Natural killer cell (primary cell): ENCODE data around the gene FUT9. TPM values are rescaled to one million over a fixed set of nuclear protein-coding genes. Genes with fewer than 3 reads are reported as not detected.

Source experiments
- ATAC-seq, 3 donors: fragments of 150-1000 bp in 2 of 3; fragments of 200-7000 bp in 1 of 3; cut with Tn5 transposase; 1 replicate in 1 of 3; 2 replicates in 2 of 3; pipeline ENCODE4 v1.10.0; 2021; ENCODE audit warnings: mild to moderate bottlenecking in 2 of 3, moderate library complexity in 2 of 3
- DNase-seq, 2 donors: peaks; one replicate each; pipeline versions ENCODE4 v3.0.0 to v3.0.0-alpha.2; 2013 to 2021; ENCODE audit warnings: mixed read lengths in 1 of 2
- H3K27ac ChIP-seq: one replicate; pipeline ENCODE4 v1.5.1; 2013; ENCODE audit warnings: mild to moderate bottlenecking, low read length
- H3K27me3 ChIP-seq: one replicate; pipeline ENCODE4 v1.6.1; 2013; ENCODE audit warnings: low read length; ENCODE audit not compliant: control insufficient read depth, insufficient read depth
- H3K36me3 ChIP-seq: one replicate; pipeline ENCODE4 v1.6.1; 2013; ENCODE audit warnings: low read length; ENCODE audit not compliant: control insufficient read depth, insufficient read depth
- H3K4me1 ChIP-seq: one replicate; pipeline ENCODE4 v1.6.1; 2013; ENCODE audit warnings: low read length; ENCODE audit not compliant: control insufficient read depth, insufficient read depth
- H3K4me3 ChIP-seq: one replicate; pipeline ENCODE4 v1.5.1; 2013; ENCODE audit warnings: low read length
- H3K9me3 ChIP-seq: one replicate; pipeline ENCODE4 v1.6.1; 2013; ENCODE audit warnings: low read length; ENCODE audit not compliant: control insufficient read depth, insufficient read depth
- H3K27ac Mint-ChIP-seq, 2 donors: one replicate each; pipeline ENCODE4 v1.8.0; 2022; ENCODE audit warnings: mild to moderate bottlenecking in 2 of 2, mixed read lengths in 2 of 2, moderate library complexity in 1 of 2
- H3K27me3 Mint-ChIP-seq, 2 donors: one replicate each; pipeline ENCODE4 v1.8.0; 2022; ENCODE audit warnings: low read depth in 2 of 2, mixed read lengths in 2 of 2
- H3K36me3 Mint-ChIP-seq: one replicate; pipeline ENCODE4 v1.8.0; 2022; ENCODE audit warnings: mixed read lengths
- H3K4me1 Mint-ChIP-seq, 2 donors: one replicate each; pipeline ENCODE4 v1.8.0; 2022; ENCODE audit warnings: mixed read lengths in 2 of 2
- H3K4me3 Mint-ChIP-seq: one replicate; pipeline ENCODE4 v1.8.0; 2022; ENCODE audit warnings: mild to moderate bottlenecking, moderate library complexity, mixed read lengths
- H3K9me3 Mint-ChIP-seq, 2 donors: one replicate each; pipeline ENCODE4 v1.8.0; 2022; ENCODE audit warnings: mixed read lengths in 2 of 2
- WGBS: methylation state at CpG from one replicate; pipeline ENCODE4 v1.1.7; 2013; ENCODE audit warnings: missing lambda C conversion rate; ENCODE audit not compliant: insufficient coverage; 5-methylcytosine and 5-hydroxymethylcytosine counted together
- intact Hi-C: fragments of 100-400 bp; cut with micrococcal nuclease; formaldehyde crosslinking; loops from one replicate; pipeline ENCODE4 v1.14.2; 2022
- total RNA-seq, 4 donors: library from RNA; stranded (reverse); fragments of 120-200 nt in 1 of 4; gene quantifications; one replicate each; pipeline versions ENCODE4 v1.2.3 to v1.2.4, GENCODE V29; 2013 to 2022
- TF ChIP-seq, protein P1 (sequence below): fragments of 200-600 bp; IDR thresholded peaks from one replicate; pipeline ENCODE4 v1.8.0; 2022; ENCODE audit warnings: antibody characterized with exemption

The FUT9 gene
- total RNA-seq, 3 donors from 2014 or later (not counting 1 experiment from before 2014, with no cell fraction given), result not detected

DNA sequence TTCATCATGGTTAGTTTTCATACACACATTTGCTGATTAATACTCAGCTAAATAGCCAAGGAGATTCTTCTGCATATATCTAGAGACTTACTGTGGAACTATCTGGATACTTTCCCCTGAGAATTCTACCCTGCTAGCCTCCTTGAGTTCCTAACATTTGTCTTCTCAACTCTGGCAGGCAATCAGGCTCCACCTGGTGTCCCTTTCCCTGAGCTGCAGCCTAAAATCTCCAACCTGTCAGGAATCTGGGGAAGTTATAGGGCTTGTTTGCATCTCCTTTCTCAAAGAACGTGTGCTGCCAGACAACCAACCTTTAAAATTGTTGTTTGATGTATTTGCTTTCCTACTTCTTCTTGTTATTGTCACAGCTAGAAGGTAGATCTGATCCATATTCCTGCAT lies 73.4 kb downstream of the FUT9 start:
- H3K4me3 ChIP-seq, result no peak overlapping the region
- H3K9me3 Mint-ChIP-seq, result peaks cover 4 to 8% of the 10 kb centered on the region in 2 donors
- WGBS, result no CpG with 5 or more reads among the region's 1 CpG
- no peaks in the 10 kb centered on the region for H3K27me3 ChIP-seq
- no peaks in the 10 kb centered on the region for H3K4me1 ChIP-seq
- no peak overlapping the region for H3K27ac ChIP-seq
- ATAC-seq (no peak), DNase-seq (no peak)
- H3K27me3 Mint-ChIP-seq, result no peaks in the 10 kb centered on the region
- H3K27ac Mint-ChIP-seq, result no peak overlapping the region
- no peak overlapping the region for H3K4me3 Mint-ChIP-seq
- no peaks in the 10 kb centered on the region for H3K36me3 ChIP-seq
- H3K36me3 Mint-ChIP-seq, result no peaks in the 10 kb centered on the region
- no peaks in the 10 kb centered on the region for H3K9me3 ChIP-seq
- H3K4me1 Mint-ChIP-seq, result no peaks in the 10 kb centered on the region
- intact Hi-C loops, result no loop called here
- TF ChIP-seq, protein P1, sequence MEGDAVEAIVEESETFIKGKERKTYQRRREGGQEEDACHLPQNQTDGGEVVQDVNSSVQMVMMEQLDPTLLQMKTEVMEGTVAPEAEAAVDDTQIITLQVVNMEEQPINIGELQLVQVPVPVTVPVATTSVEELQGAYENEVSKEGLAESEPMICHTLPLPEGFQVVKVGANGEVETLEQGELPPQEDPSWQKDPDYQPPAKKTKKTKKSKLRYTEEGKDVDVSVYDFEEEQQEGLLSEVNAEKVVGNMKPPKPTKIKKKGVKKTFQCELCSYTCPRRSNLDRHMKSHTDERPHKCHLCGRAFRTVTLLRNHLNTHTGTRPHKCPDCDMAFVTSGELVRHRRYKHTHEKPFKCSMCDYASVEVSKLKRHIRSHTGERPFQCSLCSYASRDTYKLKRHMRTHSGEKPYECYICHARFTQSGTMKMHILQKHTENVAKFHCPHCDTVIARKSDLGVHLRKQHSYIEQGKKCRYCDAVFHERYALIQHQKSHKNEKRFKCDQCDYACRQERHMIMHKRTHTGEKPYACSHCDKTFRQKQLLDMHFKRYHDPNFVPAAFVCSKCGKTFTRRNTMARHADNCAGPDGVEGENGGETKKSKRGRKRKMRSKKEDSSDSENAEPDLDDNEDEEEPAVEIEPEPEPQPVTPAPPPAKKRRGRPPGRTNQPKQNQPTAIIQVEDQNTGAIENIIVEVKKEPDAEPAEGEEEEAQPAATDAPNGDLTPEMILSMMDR, result no peak

DNA sequence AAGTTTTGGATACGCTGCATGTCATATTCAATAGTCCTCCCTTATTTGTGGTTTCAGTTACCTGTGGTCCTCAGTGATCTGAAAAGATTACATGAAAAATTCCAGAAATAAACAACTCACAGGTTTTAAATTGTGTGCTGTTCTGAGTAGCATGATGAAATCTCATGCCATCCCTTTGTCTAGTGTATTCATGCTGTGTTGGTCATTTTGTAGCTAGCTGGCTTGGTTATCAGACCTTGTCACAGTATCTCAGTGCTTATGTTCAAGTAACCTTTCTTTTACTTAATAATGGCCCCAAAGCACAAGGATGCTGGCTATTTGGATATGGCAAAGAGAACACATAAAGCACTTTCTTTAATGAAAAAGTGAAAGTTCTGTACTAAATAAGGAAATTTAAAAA lies 78.3 kb downstream of the FUT9 start:
- no peak overlapping the region for H3K4me3 Mint-ChIP-seq
- H3K4me1 Mint-ChIP-seq, result no peaks in the 10 kb centered on the region
- DNase-seq, result no peak
- H3K27me3 ChIP-seq, result no peaks in the 10 kb centered on the region
- H3K27me3 Mint-ChIP-seq, result no peaks in the 10 kb centered on the region
- WGBS, result 100% methylated on average over 1 of the region's 1 CpG
- no peaks in the 10 kb centered on the region for H3K9me3 ChIP-seq
- TF ChIP-seq, protein P1, result no peak
- no peaks in the 10 kb centered on the region for H3K4me1 ChIP-seq
- no peak overlapping the region for H3K4me3 ChIP-seq
- H3K27ac ChIP-seq, result no peak overlapping the region
- H3K36me3 Mint-ChIP-seq, result no peaks in the 10 kb centered on the region
- no peak overlapping the region for H3K27ac Mint-ChIP-seq
- intact Hi-C loops, result no loop called here
- H3K36me3 ChIP-seq, result no peaks in the 10 kb centered on the region
- ATAC-seq, result no peak
- H3K9me3 Mint-ChIP-seq, result peaks cover 11 to 15% of the 10 kb centered on the region in 2 donors

DNA sequence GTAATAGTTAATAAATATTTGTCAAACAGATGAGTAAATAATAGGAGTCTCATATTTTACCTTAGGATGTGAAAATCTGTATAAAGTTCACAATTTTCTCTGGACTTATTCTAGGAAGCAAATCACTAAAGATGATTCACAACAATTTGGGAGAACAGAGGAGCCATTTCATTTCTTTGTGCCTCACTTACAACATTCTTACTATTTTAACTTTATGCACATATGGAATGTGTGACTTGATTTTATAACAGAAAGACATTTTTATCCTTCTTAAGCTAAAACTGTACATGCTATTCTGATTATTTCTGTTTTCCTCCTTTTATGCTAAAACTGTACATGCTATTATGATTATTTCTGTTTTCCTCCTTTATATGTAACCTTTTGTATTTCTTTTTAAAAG lies 83.3 kb downstream of the FUT9 start:
- Mint-ChIP-seq H3K27me3 (no peaks in the 10 kb centered on the region), H3K36me3 (no peaks in the 10 kb centered on the region), H3K4me3 (no peak overlapping the region), H3K9me3 (peaks cover 9 to 17% of the 10 kb centered on the region in 2 donors), H3K27ac (no peak overlapping the region), H3K4me1 (no peaks in the 10 kb centered on the region)
- H3K4me3 ChIP-seq, result no peak overlapping the region
- H3K4me1 ChIP-seq, result no peaks in the 10 kb centered on the region
- intact Hi-C loops, result no loop called here
- H3K9me3 ChIP-seq, result no peaks in the 10 kb centered on the region
- H3K36me3 ChIP-seq, result no peaks in the 10 kb centered on the region
- DNase-seq, result no peak
- ATAC-seq, result no peak
- H3K27me3 ChIP-seq, result no peaks in the 10 kb centered on the region
- H3K27ac ChIP-seq, result no peak overlapping the region
- TF ChIP-seq, protein P1, result no peak

DNA sequence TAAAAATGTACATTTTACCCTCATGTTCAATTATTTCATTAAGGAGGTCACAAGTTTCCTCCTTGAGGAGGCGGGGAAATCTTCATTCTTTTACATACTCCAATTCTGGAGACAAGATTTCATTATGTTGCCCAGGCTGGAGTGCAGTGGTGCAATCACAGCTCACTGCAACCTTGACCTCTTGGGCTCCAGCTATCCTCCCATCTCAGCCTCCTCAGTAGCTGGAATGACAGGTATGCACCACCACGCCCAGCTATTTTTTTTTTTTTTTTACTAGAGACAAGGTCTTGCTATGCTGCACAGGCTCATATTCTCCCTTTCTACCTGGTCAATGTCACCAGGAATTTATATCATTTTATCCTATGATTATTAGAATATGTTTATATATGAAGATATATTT lies 85.8 kb downstream of the FUT9 start:
- no peaks in the 10 kb centered on the region for H3K36me3 Mint-ChIP-seq
- Histone ChIP-seq H3K27ac (no peak overlapping the region), H3K4me3 (no peak overlapping the region), H3K27me3 (no peaks in the 10 kb centered on the region), H3K36me3 (no peaks in the 10 kb centered on the region), H3K4me1 (no peaks in the 10 kb centered on the region), H3K9me3 (no peaks in the 10 kb centered on the region)
- no peaks in the 10 kb centered on the region for H3K4me1 Mint-ChIP-seq
- TF ChIP-seq, protein P1, result no peak
- no peak for ATAC-seq
- H3K27ac Mint-ChIP-seq, result no peak overlapping the region
- intact Hi-C loops, result no loop called here
- H3K9me3 Mint-ChIP-seq, result peaks cover 6 to 7% of the 10 kb centered on the region in 2 donors
- WGBS, result 100% methylated on average over 1 of the region's 2 CpGs
- no peak for DNase-seq
- H3K27me3 Mint-ChIP-seq, result no peaks in the 10 kb centered on the region
- H3K4me3 Mint-ChIP-seq, result no peak overlapping the region
